Breast epithelium (tissue), 4 donors: Measurements from ENCODE around the gene SLC4A8. TPM values are rescaled to one million over a fixed set of nuclear protein-coding genes. Genes with fewer than 3 reads are reported as not detected.
"Not testable (repeated sequence)": the region's sequence is repeated elsewhere in the genome, so short reads cannot be mapped to it uniquely, and the experiment has no call there.

ENCODE experiments used
- DNase-seq, 2 donors: peaks; one replicate each; pipeline ENCODE4 v3.0.0-alpha.2; 2019; ENCODE audit warnings: low spot score in 2 of 2
- H3K27ac ChIP-seq, 2 donors: fragments of 200-600 bp; sonication (generic) in 1 of 2; one replicate each; pipeline ENCODE4 v1.5.1; 2016 to 2019; ENCODE audit warnings: mild to moderate bottlenecking in 1 of 2
- H3K27me3 ChIP-seq, 2 donors: fragments of 200-600 bp; sonication (generic) in 1 of 2; one replicate each; pipeline versions ENCODE4 v1.5.1 to v1.6.0; 2017 to 2019; ENCODE audit warnings: control low read depth in 1 of 2, mild to moderate bottlenecking in 1 of 2
- H3K36me3 ChIP-seq: fragments of 200-600 bp; one replicate; pipeline ENCODE4 v1.5.1; 2019
- H3K4me1 ChIP-seq, 2 donors: fragments of 200-600 bp; sonication (generic); one replicate each; pipeline ENCODE4 v1.5.1; 2016 to 2019; ENCODE audit warnings: control low read depth in 1 of 2
- H3K4me3 ChIP-seq, 3 donors: fragments of 200-600 bp; sonication (generic); 1 replicate in 2 of 3; 2 replicates in 1 of 3; pipeline ENCODE4 v1.5.1; 2016 to 2019; ENCODE audit warnings: mild to moderate bottlenecking in 3 of 3, moderate library complexity in 2 of 3
- H3K9me3 ChIP-seq, 2 donors: fragments of 200-600 bp; sonication (generic) in 1 of 2; one replicate each; pipeline ENCODE4 v1.5.1; 2016 to 2019; ENCODE audit warnings: control low read depth in 1 of 2
- CTCF ChIP-seq, 3 donors: fragments of 450-650 bp; IDR thresholded peaks; one replicate each; pipeline ENCODE4 v1.5.1; 2016 to 2017; ENCODE audit warnings: antibody characterized with exemption in 3 of 3, mild to moderate bottlenecking in 3 of 3, moderate library complexity in 3 of 3
- POLR2A ChIP-seq: fragments of 450-650 bp; IDR thresholded peaks from one replicate; pipeline ENCODE4 v1.6.1; 2016; ENCODE audit warnings: antibody characterized with exemption, mild to moderate bottlenecking, moderate library complexity
- POLR2AphosphoS5 ChIP-seq, 3 donors: sonication (generic); formaldehyde crosslinking; IDR thresholded peaks; one replicate each; pipeline ENCODE4 v1.6.1; 2017; ENCODE audit warnings: antibody characterized with exemption in 3 of 3
- intact Hi-C: fragments of 100-400 bp; cut with DNase I; formaldehyde crosslinking; loops from one replicate; pipeline ENCODE4 v1.15.1; 2023; ENCODE audit warnings: low total_unique reads
- total RNA-seq, 3 donors: library from RNA; depleted of rRNA; stranded (reverse); fragments of >200 nt; gene quantifications; one replicate each; pipeline ENCODE4 v1.1.0, GENCODE V29; 2016

The SLC4A8 gene
- total RNA-seq, 3 donors from 2014 or later = 0.64 to 8.3 (median 6.2) TPM

- no peak overlapping the region for H3K4me3 ChIP-seq
- H3K27ac ChIP-seq = no peak overlapping the region
- H3K36me3 ChIP-seq = no peaks in the 10 kb centered on the region
- no peaks in the 10 kb centered on the region for H3K9me3 ChIP-seq
- TF ChIP-seq CTCF (IDR thresholded peaks at IDR 0.05) = no peak
- DNase-seq = no peak
- H3K27me3 ChIP-seq = no peaks in the 10 kb centered on the region
- intact Hi-C loops = no loop called here
- H3K4me1 ChIP-seq = no peaks in the 10 kb centered on the region
Observed at GRCh38 chr12:51507178-51507577, 82.5 kb downstream of the SLC4A8 start.

- no peaks in the 10 kb centered on the region for H3K27me3 ChIP-seq
- no peak overlapping the region for H3K4me3 ChIP-seq
- H3K4me1 ChIP-seq = no peaks in the 10 kb centered on the region
- no peak overlapping the region for H3K27ac ChIP-seq
- intact Hi-C loops = no loop called here
- TF ChIP-seq POLR2AphosphoS5 (IDR thresholded peaks at IDR 0.05) (no peak), CTCF (IDR thresholded peaks at IDR 0.05) (no peak), POLR2A (no peak)
- no peaks in the 10 kb centered on the region for H3K36me3 ChIP-seq
- H3K9me3 ChIP-seq = no peaks in the 10 kb centered on the region
- DNase-seq = no peak
Observed at GRCh38 chr12:51508285-51508684, 83.7 kb downstream of the SLC4A8 start.

- DNase-seq = no peak
- no peak for TF ChIP-seq POLR2AphosphoS5 (IDR thresholded peaks at IDR 0.05)
- TF ChIP-seq POLR2A = no peak
- no peak for TF ChIP-seq CTCF (IDR thresholded peaks at IDR 0.05)
- Histone ChIP-seq H3K4me3 (no peak overlapping the region), H3K27ac (no peak overlapping the region), H3K36me3 (no peaks in the 10 kb centered on the region), H3K9me3 (no peaks in the 10 kb centered on the region), H3K4me1 (no peaks in the 10 kb centered on the region), H3K27me3 (no peaks in the 10 kb centered on the region)
- intact Hi-C loops = no loop called here
Observed at GRCh38 chr12:51511546-51512260, 87.1 kb downstream of the SLC4A8 start.

DNA sequence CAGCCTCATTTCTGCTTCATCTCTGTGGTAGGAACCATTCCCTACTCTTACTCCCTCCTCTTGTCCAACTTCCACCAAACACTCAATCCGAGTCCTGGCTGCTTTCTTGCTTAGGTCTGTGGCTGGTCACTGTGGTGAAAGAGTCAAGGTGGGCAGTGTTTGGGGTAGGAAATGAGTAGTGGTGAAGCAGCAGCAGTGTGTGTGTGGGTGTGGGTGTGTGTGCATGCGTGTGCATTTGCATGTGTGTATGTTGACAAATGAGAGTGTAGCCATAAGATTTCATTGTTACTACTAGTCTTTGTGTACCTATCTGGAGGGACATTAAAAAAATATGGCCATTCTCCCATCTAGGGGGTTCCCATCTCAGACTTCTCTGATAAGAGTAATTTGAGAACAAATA lies 87.8 kb downstream of the SLC4A8 start:
- no peaks in the 10 kb centered on the region for H3K27me3 ChIP-seq
- H3K4me1 ChIP-seq = no peaks in the 10 kb centered on the region
- H3K36me3 ChIP-seq = no peaks in the 10 kb centered on the region
- H3K9me3 ChIP-seq = no peaks in the 10 kb centered on the region
- no peak for DNase-seq
- no peak for TF ChIP-seq CTCF (IDR thresholded peaks at IDR 0.05)
- no peak for TF ChIP-seq POLR2AphosphoS5 (IDR thresholded peaks at IDR 0.05)
- TF ChIP-seq POLR2A = no peak
- no peak overlapping the region for H3K4me3 ChIP-seq
- intact Hi-C loops = no loop called here
- no peak overlapping the region for H3K27ac ChIP-seq

DNA sequence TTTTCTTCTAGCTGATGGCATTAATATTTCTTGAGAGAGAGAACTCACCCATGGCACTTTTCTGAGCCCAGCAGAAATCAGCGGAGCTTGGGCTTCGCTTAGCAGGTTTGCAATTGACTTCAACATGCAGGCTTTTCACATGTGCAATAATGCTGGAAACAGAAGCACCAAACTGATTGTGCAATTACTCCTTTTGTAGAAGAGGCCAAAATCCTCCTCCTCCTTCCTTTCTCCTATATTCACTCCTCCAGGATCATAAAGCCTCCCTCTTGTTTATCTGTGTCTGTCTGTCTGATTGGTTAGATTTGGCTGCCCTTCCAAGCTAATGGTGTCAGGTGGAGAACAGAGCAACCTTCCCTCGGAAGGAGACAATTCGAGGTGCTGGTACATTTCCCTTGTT lies 90.4 kb downstream of the SLC4A8 start:
- H3K9me3 ChIP-seq, H3K4me3 ChIP-seq, H3K36me3 ChIP-seq, H3K4me1 ChIP-seq, intact Hi-C loops, H3K27me3 ChIP-seq, H3K27ac ChIP-seq, DNase-seq: not testable (repeated sequence)

DNA sequence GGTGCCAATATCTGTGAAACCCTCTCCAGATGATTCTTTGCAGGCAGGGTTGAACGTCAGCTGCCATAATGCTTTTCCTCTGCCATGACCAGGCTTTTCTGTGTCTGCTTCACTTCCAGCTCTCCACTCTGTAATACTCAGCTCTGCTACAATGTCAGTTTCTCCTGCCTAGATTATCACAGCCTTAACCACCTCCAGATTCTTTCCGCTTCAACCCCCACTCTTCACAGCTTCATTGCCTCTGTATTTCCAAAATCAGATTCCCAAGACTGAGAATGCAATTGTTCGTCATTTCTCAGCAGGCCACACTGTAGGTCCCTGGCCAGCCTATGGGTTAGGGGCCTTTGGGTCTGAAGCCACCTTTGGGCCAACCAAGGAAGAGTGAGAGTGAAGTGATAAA lies 92.7 kb downstream of the SLC4A8 start:
- no peaks in the 10 kb centered on the region for H3K9me3 ChIP-seq
- no peaks in the 10 kb centered on the region for H3K27me3 ChIP-seq
- no peaks in the 10 kb centered on the region for H3K36me3 ChIP-seq
- DNase-seq = no peak
- H3K27ac ChIP-seq = no peak overlapping the region
- TF ChIP-seq POLR2A (no peak), CTCF (IDR thresholded peaks at IDR 0.05) (no peak), POLR2AphosphoS5 (IDR thresholded peaks at IDR 0.05) (no peak)
- intact Hi-C loops = no loop called here
- H3K4me1 ChIP-seq = no peaks in the 10 kb centered on the region
- no peak overlapping the region for H3K4me3 ChIP-seq
